Peyer's patch (tissue), 4 donors: ENCODE measurements around the gene MMD. TPM values are rescaled to one million over a fixed set of nuclear protein-coding genes. Genes with fewer than 3 reads are reported as not detected.

ENCODE experiments used
- DNase-seq, 3 donors: peaks; one replicate each; pipeline ENCODE4 v3.0.0-alpha.2; 2017 to 2019
- H3K27ac ChIP-seq, 4 donors: fragments of 200-600 bp; sonication (generic); one replicate each; pipeline ENCODE4 v1.5.1; 2016 to 2019
- H3K27me3 ChIP-seq, 2 donors: fragments of 200-600 bp; sonication (generic); one replicate each; pipeline ENCODE4 v1.5.1; 2019
- H3K36me3 ChIP-seq, 3 donors: fragments of 200-600 bp; sonication (generic); one replicate each; pipeline ENCODE4 v1.5.1; 2016 to 2019
- H3K4me1 ChIP-seq, 4 donors: fragments of 200-600 bp; sonication (generic); one replicate each; pipeline ENCODE4 v1.5.1; 2016 to 2019
- H3K4me3 ChIP-seq, 4 donors: fragments of 200-600 bp; sonication (generic); 1 replicate in 3 of 4; 2 replicates in 1 of 4; pipeline ENCODE4 v1.5.1; 2016 to 2019; ENCODE audit warnings: mild to moderate bottlenecking in 1 of 4
- H3K9me3 ChIP-seq, 4 donors: fragments of 200-600 bp; sonication (generic); one replicate each; pipeline ENCODE4 v1.5.1; 2016 to 2019; ENCODE audit warnings: mild to moderate bottlenecking in 1 of 4
- POLR2A ChIP-seq, 2 donors: fragments of 450-650 bp; IDR thresholded peaks; one replicate each; pipeline ENCODE4 v1.5.1; 2017; ENCODE audit warnings: antibody characterized with exemption in 2 of 2, mild to moderate bottlenecking in 2 of 2, moderate library complexity in 2 of 2
- total RNA-seq, 4 donors: library from RNA; depleted of rRNA; stranded (reverse); fragments of >200 nt; gene quantifications; one replicate each; pipeline ENCODE4 v1.1.0, GENCODE V29; 2016
- TF ChIP-seq, protein P1 (sequence below), 6 experiments: fragments of 450-650 bp in 4 of 6; fragments of 200-600 bp in 2 of 6; sonication (generic) in 1 of 6; IDR thresholded peaks; one replicate each; pipeline ENCODE4 v1.5.1; 2017 to 2019; ENCODE audit warnings: antibody characterized with exemption in 6 of 6, mild to moderate bottlenecking in 3 of 6, moderate library complexity in 1 of 6

The MMD gene
- total RNA-seq, 4 donors from 2014 or later: 4.5 to 29.7 (median 14.3) TPM

- Histone ChIP-seq H3K4me3 (no peak overlapping the region), H3K27ac (no peak overlapping the region), H3K36me3 (peaks cover 0 to 9% (median 0%) of the 10 kb centered on the region in 3 donors), H3K27me3 (no peaks in the 10 kb centered on the region), H3K4me1 (peaks cover 0 to 8% (median 0%) of the 10 kb centered on the region in 4 donors), H3K9me3 (no peaks in the 10 kb centered on the region)
- no peak for DNase-seq
- no peak for TF ChIP-seq POLR2A (IDR thresholded peaks at IDR 0.05)
- TF ChIP-seq, protein P1, sequence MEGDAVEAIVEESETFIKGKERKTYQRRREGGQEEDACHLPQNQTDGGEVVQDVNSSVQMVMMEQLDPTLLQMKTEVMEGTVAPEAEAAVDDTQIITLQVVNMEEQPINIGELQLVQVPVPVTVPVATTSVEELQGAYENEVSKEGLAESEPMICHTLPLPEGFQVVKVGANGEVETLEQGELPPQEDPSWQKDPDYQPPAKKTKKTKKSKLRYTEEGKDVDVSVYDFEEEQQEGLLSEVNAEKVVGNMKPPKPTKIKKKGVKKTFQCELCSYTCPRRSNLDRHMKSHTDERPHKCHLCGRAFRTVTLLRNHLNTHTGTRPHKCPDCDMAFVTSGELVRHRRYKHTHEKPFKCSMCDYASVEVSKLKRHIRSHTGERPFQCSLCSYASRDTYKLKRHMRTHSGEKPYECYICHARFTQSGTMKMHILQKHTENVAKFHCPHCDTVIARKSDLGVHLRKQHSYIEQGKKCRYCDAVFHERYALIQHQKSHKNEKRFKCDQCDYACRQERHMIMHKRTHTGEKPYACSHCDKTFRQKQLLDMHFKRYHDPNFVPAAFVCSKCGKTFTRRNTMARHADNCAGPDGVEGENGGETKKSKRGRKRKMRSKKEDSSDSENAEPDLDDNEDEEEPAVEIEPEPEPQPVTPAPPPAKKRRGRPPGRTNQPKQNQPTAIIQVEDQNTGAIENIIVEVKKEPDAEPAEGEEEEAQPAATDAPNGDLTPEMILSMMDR (IDR thresholded peaks at IDR 0.05): no peak
Observed at GRCh38 chr17:55416000-55416399, 5.6 kb downstream of the MMD start.

GRCh38 chr17:55414983-55415382, 6.7 kb downstream of the MMD start:
- H3K9me3 ChIP-seq: no peaks in the 10 kb centered on the region
- TF ChIP-seq, protein P1 (IDR thresholded peaks at IDR 0.05): no peak
- no peak for TF ChIP-seq POLR2A (IDR thresholded peaks at IDR 0.05)
- peaks cover 0 to 4% (median 0%) of the 10 kb centered on the region in 4 donors for H3K4me1 ChIP-seq
- no peak for DNase-seq
- H3K27ac ChIP-seq: no peak overlapping the region
- H3K27me3 ChIP-seq: no peaks in the 10 kb centered on the region
- H3K4me3 ChIP-seq: no peak overlapping the region
- H3K36me3 ChIP-seq: peaks cover 0 to 17% (median 0%) of the 10 kb centered on the region in 3 donors

DNA sequence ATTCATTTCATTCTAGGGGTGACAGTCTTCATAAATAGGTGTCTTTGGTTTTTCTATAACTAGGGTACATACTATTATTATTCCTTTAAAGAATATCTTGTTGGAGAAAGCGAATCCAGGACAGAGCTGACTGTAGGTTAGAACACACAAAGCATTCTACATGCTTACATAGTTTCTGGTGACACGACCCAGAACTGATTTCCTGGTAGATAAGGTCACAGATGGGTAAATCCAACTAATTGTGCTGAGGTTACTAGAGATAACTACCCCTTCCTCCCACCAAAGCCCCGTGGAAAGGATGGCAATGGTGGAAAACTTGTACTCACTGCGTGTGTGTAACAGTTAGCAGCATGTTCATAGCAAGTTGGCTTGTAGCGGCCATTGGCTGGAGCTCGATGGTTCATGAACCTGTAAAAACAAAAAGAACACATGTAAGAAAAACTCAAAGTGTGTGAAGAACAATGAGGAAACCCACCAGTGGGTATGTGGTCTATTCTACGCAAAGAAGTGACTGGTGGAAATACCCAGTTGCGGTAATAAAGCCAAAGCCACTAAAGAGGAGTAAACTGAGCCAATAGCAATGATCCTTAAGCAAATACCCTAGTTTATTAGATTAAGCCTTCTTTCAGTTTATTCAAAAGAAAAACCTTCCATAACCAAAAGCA, 7.7 kb downstream of the MMD start:
- Histone ChIP-seq H3K27me3 (no peaks in the 10 kb centered on the region), H3K4me1 (no peaks in the 10 kb centered on the region), H3K27ac (no peak overlapping the region), H3K4me3 (no peak overlapping the region), H3K9me3 (no peaks in the 10 kb centered on the region), H3K36me3 (peaks cover 0 to 27% (median 0%) of the 10 kb centered on the region in 3 donors)
- DNase-seq: no peak
- no peak for TF ChIP-seq POLR2A (IDR thresholded peaks at IDR 0.05)
- TF ChIP-seq, protein P1 (IDR thresholded peaks at IDR 0.05): no peak

DNA sequence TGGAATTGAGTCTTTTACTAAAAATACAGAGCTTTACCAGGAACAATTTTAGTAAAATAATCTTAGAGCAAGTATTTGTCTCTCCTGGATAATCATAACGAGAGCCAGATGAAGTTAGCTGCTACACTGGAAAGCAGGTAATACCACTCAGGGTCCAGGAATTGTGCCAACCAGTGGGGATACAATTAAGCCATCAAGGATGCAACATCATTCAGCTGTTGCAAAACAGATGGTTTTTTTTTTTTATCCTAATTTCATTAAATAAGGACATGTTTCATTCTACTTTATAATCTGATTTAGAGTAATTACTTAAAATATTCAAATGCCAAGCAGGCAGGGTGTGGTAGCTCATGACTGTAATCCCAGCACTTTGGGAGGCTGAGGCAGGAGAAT, 10.2 kb downstream of the MMD start:
- Histone ChIP-seq H3K4me1 (no peaks in the 10 kb centered on the region), H3K36me3 (peaks cover 0 to 43% (median 0%) of the 10 kb centered on the region in 3 donors), H3K27ac (no peak overlapping the region), H3K27me3 (no peaks in the 10 kb centered on the region), H3K4me3 (no peak overlapping the region), H3K9me3 (no peaks in the 10 kb centered on the region)
- no peak for TF ChIP-seq POLR2A (IDR thresholded peaks at IDR 0.05)
- TF ChIP-seq, protein P1 (IDR thresholded peaks at IDR 0.05): no peak
- no peak for DNase-seq

DNA sequence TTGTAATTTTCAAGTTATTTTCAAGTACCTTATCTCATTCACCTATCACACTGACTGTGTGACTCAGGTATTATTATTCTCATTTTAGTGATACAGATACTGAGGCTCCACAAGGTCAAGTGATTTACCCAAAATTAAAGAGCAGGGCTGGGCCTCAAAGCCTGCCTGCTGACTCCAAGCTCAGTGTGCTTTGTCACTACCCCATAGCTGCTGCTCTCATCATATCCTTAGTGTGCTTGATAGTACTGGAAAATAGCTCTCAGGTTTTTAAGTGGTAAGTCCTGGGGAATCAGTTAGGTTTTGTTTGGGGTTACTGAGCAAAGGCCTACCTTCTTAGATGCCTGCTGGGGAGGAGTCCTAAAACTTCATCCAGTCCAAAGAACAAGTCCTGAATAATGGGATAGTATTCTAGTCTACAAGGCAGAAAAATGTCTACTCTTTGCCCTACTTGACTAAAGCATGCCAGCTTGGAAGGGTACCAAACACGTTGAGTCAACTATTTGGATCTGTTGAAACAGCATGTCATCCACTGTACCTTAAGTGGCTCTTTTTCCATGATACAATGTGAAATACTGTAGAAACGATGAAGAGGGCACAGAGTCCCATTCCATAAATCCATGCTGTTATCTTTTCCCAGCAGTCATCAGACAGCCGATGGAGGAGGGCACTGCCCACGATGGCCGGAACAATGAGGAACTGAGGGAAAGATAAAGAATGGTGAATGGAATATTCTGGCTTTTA, 10.7 kb downstream of the MMD start:
- Histone ChIP-seq H3K4me3 (no peak overlapping the region), H3K27ac (no peak overlapping the region), H3K36me3 (peaks cover 0 to 47% (median 0%) of the 10 kb centered on the region in 3 donors), H3K27me3 (no peaks in the 10 kb centered on the region), H3K4me1 (no peaks in the 10 kb centered on the region), H3K9me3 (no peaks in the 10 kb centered on the region)
- DNase-seq: no peak
- TF ChIP-seq, protein P1 (IDR thresholded peaks at IDR 0.05): no peak
- TF ChIP-seq POLR2A (IDR thresholded peaks at IDR 0.05): no peak
